Measurements from ENCODE around the gene ROR2. TPM values are rescaled to one million over a fixed set of nuclear protein-coding genes. Genes with fewer than 3 reads are reported as not detected.

The ROR2 gene
- polyA plus RNA-seq, 3 donors: not detected

DNA sequence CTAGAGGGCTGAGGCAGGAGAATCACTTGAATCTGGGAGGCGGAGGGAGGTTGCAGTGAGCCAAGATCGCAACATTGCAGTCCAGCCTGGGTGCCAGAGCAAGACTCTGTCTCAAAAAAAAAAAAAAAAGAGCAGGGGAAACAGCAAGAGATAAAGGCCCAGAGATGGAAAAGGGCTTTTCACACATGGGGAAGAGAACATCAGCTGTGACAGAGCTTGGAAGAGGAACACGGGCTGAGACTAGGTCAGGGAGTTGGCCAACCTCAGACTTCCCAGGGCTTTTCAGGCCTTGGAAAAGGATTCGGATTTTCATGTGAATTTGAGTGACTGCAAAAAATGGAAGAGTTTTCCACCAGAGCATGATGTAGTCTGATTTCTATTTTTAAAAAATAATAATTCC lies 294.4 kb downstream of the ROR2 start:
- Mint-ChIP-seq H3K4me3 (no peak overlapping the region), H3K4me1 (no peaks in the 10 kb centered on the region), H3K9me3 (peaks cover 0 to 5% (median 0%) of the 10 kb centered on the region in 7 donors), H3K27me3 (ENCODE audit: low read depth in 3 of 3) (peaks cover 2 to 6% (median 4%) of the 10 kb centered on the region in 3 donors), H3K27ac (no peak overlapping the region), H3K36me3 (no peaks in the 10 kb centered on the region)
- intact Hi-C loops (cut with micrococcal nuclease): no loop called here
- DNase-seq: no peak
- H3K9ac ChIP-seq (ENCODE audit: insufficient read depth, low read length, poor library complexity, severe bottlenecking): no peak overlapping the region
- peaks cover 0 to 2% of the 10 kb centered on the region in 2 donors for H3K27me3 ChIP-seq (ENCODE audit: control insufficient read depth in 2 of 2, insufficient read depth in 2 of 2, low read length in 2 of 2)
- WGBS (ENCODE audit: insufficient coverage): 97% methylated on average over 3 of the region's 4 CpGs
- no peak overlapping the region for H3K27ac ChIP-seq (ENCODE audit: low read depth in 1 of 2, low read length in 2 of 2)
- no peaks in the 10 kb centered on the region for H3K9me3 ChIP-seq (replicated peaks in 1 of 2; ENCODE audit: control insufficient read depth in 1 of 2, insufficient read depth in 1 of 2, low read length in 2 of 2)
- TF ChIP-seq, protein P1, sequence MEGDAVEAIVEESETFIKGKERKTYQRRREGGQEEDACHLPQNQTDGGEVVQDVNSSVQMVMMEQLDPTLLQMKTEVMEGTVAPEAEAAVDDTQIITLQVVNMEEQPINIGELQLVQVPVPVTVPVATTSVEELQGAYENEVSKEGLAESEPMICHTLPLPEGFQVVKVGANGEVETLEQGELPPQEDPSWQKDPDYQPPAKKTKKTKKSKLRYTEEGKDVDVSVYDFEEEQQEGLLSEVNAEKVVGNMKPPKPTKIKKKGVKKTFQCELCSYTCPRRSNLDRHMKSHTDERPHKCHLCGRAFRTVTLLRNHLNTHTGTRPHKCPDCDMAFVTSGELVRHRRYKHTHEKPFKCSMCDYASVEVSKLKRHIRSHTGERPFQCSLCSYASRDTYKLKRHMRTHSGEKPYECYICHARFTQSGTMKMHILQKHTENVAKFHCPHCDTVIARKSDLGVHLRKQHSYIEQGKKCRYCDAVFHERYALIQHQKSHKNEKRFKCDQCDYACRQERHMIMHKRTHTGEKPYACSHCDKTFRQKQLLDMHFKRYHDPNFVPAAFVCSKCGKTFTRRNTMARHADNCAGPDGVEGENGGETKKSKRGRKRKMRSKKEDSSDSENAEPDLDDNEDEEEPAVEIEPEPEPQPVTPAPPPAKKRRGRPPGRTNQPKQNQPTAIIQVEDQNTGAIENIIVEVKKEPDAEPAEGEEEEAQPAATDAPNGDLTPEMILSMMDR (IDR thresholded peaks at IDR 0.05): no peak
- no peak overlapping the region for H3K4me3 ChIP-seq (replicated peaks in 1 of 3; ENCODE audit: low read depth in 2 of 3, low read length in 3 of 3)
- H3K79me2 ChIP-seq (ENCODE audit: insufficient read depth, low read length): no peaks in the 10 kb centered on the region
- no peak overlapping the region for H3K4me2 ChIP-seq (replicated peaks; ENCODE audit: extremely low read depth, low read length, poor library complexity, severe bottlenecking)
- H3K36me3 ChIP-seq (replicated peaks in 1 of 2; ENCODE audit: control insufficient read depth in 1 of 2, insufficient read depth in 2 of 2, low read length in 2 of 2): no peaks in the 10 kb centered on the region
- H2AFZ ChIP-seq (ENCODE audit: insufficient read depth, low read depth, low read length, poor library complexity, severe bottlenecking): no peak overlapping the region
- no peaks in the 10 kb centered on the region for H3K4me1 ChIP-seq (ENCODE audit: control insufficient read depth in 1 of 2, insufficient read depth in 2 of 2, low read length in 2 of 2)
- H4K20me1 ChIP-seq (ENCODE audit: insufficient read depth, low read length): no peaks in the 10 kb centered on the region

DNA sequence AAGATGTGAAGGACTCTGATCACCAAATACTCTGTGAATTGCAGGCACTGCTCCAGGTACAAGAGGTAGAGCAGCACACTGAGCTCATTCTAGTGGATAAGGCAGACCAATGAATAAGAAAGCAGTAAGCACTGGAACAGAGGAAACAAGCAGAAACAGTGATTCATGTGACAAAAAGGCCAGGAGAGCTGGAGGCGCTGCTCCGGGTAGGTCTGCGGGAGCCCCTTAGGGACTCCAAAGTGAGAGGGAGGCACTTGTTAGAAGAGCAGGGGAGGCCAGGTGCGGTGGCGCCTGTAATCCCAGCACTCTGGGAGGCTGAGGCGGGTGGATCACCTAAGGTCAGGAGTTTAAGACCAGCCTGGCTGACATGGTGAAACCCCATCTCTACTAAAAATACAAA lies 294.8 kb downstream of the ROR2 start:
- Mint-ChIP-seq H3K4me1 (no peaks in the 10 kb centered on the region), H3K27me3 (ENCODE audit: low read depth in 3 of 3) (peaks cover 2 to 7% (median 4%) of the 10 kb centered on the region in 3 donors), H3K4me3 (no peak overlapping the region), H3K36me3 (no peaks in the 10 kb centered on the region), H3K9me3 (peaks cover 0 to 5% (median 0%) of the 10 kb centered on the region in 7 donors), H3K27ac (no peak overlapping the region)
- DNase-seq: no peak
- H3K36me3 ChIP-seq (replicated peaks in 1 of 2; ENCODE audit: control insufficient read depth in 1 of 2, insufficient read depth in 2 of 2, low read length in 2 of 2): no peaks in the 10 kb centered on the region
- H3K4me3 ChIP-seq (replicated peaks in 1 of 3; ENCODE audit: low read depth in 2 of 3, low read length in 3 of 3): no peak overlapping the region
- H3K4me1 ChIP-seq (ENCODE audit: control insufficient read depth in 1 of 2, insufficient read depth in 2 of 2, low read length in 2 of 2): no peaks in the 10 kb centered on the region
- H2AFZ ChIP-seq (ENCODE audit: insufficient read depth, low read depth, low read length, poor library complexity, severe bottlenecking): no peak overlapping the region
- intact Hi-C loops (cut with micrococcal nuclease): no loop called here
- H3K79me2 ChIP-seq (ENCODE audit: insufficient read depth, low read length): no peaks in the 10 kb centered on the region
- 93% methylated on average over 3 of the region's 6 CpGs for WGBS (ENCODE audit: insufficient coverage)
- no peaks in the 10 kb centered on the region for H4K20me1 ChIP-seq (ENCODE audit: insufficient read depth, low read length)
- no peak overlapping the region for H3K9ac ChIP-seq (ENCODE audit: insufficient read depth, low read length, poor library complexity, severe bottlenecking)
- TF ChIP-seq, protein P1 (IDR thresholded peaks at IDR 0.05): no peak
- H3K9me3 ChIP-seq (replicated peaks in 1 of 2; ENCODE audit: control insufficient read depth in 1 of 2, insufficient read depth in 1 of 2, low read length in 2 of 2): no peaks in the 10 kb centered on the region
- no peak overlapping the region for H3K4me2 ChIP-seq (replicated peaks; ENCODE audit: extremely low read depth, low read length, poor library complexity, severe bottlenecking)
- no peak overlapping the region for H3K27ac ChIP-seq (ENCODE audit: low read depth in 1 of 2, low read length in 2 of 2)
- H3K27me3 ChIP-seq (ENCODE audit: control insufficient read depth in 2 of 2, insufficient read depth in 2 of 2, low read length in 2 of 2): peaks cover 1 to 2% of the 10 kb centered on the region in 2 donors
